ENCODE data around the gene RHOBTB1.

- TF ChIP-seq, protein P1, sequence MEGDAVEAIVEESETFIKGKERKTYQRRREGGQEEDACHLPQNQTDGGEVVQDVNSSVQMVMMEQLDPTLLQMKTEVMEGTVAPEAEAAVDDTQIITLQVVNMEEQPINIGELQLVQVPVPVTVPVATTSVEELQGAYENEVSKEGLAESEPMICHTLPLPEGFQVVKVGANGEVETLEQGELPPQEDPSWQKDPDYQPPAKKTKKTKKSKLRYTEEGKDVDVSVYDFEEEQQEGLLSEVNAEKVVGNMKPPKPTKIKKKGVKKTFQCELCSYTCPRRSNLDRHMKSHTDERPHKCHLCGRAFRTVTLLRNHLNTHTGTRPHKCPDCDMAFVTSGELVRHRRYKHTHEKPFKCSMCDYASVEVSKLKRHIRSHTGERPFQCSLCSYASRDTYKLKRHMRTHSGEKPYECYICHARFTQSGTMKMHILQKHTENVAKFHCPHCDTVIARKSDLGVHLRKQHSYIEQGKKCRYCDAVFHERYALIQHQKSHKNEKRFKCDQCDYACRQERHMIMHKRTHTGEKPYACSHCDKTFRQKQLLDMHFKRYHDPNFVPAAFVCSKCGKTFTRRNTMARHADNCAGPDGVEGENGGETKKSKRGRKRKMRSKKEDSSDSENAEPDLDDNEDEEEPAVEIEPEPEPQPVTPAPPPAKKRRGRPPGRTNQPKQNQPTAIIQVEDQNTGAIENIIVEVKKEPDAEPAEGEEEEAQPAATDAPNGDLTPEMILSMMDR (IDR thresholded peaks at IDR 0.05; ENCODE audit: low read depth, low read length), result no peak
- TF ChIP-seq POLR2A (IDR thresholded peaks at IDR 0.05; ENCODE audit: extremely low read depth, insufficient read length), result no peak
- no peak for TF ChIP-seq MAX (IDR thresholded peaks at IDR 0.05; ENCODE audit: low read depth, low read length)
These were observed 6.0 kb downstream of the RHOBTB1 start for GRCh38 chr10:60937784-60938654.
